Measurements from ENCODE around the gene OR6C68.
"Not testable (repeated sequence)": the region's sequence is repeated elsewhere in the genome, so short reads cannot be mapped to it uniquely, and the experiment has no call there.

OR6C68 gene

GRCh38 chr12:55492078-55492477 is at the start of gene OR6C68:
OR6C68 (plus strand) TSS chr12:55492378; CDS start chr12:55492378, 0 bp downstream.
- no peak for DNase-seq (ENCODE audit: low read depth)

- DNase-seq (ENCODE audit: low read depth) = no peak
Observed at GRCh38 chr12:55443776-55444175, 48.4 kb upstream of the OR6C68 start, which contains the start of gene OR6C2. OR6C2 (plus strand) TSS chr12:55444076; CDS start chr12:55452214, 8,138 bp downstream.

GRCh38 chr12:55445357-55445756 is 46.8 kb upstream of the OR6C68 start:
- DNase-seq (ENCODE audit: low read depth) = no peak

GRCh38 chr12:55446326-55446725 is 45.9 kb upstream of the OR6C68 start:
- DNase-seq (ENCODE audit: low read depth) = no peak

- no peak for DNase-seq (ENCODE audit: low read depth)
Observed at GRCh38 chr12:55448825-55449224, 43.4 kb upstream of the OR6C68 start.

- not testable (repeated sequence) for DNase-seq (ENCODE audit: low read depth)
Observed at GRCh38 chr12:55464926-55465325, 27.3 kb upstream of the OR6C68 start.

GRCh38 chr12:55467836-55468235 is 24.3 kb upstream of the OR6C68 start:
- DNase-seq (ENCODE audit: low read depth) = no peak

GRCh38 chr12:55469291-55469690 is 22.9 kb upstream of the OR6C68 start:
- no peak for DNase-seq (ENCODE audit: low read depth)

- DNase-seq (ENCODE audit: low read depth) = no peak
Observed at GRCh38 chr12:55470088-55470829, 21.9 kb upstream of the OR6C68 start, which contains the start of gene OR6C70. OR6C70 (minus strand) TSS chr12:55470138; CDS start chr12:55470138, 0 bp downstream.

GRCh38 chr12:55472264-55472663 is 19.9 kb upstream of the OR6C68 start:
- no peak for DNase-seq (ENCODE audit: low read depth)

GRCh38 chr12:55479136-55479535 is 13.0 kb upstream of the OR6C68 start:
- DNase-seq (ENCODE audit: low read depth) = not testable (repeated sequence)

- DNase-seq (ENCODE audit: low read depth) = not testable (repeated sequence)
Observed at GRCh38 chr12:55484284-55484683, 7.9 kb upstream of the OR6C68 start.

- no peak for DNase-seq (ENCODE audit: low read depth)
Observed at GRCh38 chr12:55495490-55495889, 3.3 kb downstream of the OR6C68 start.

GRCh38 chr12:55499231-55499630 is 7.1 kb downstream of the OR6C68 start:
- DNase-seq (ENCODE audit: low read depth) = no peak

GRCh38 chr12:55499810-55500252 is 7.7 kb downstream of the OR6C68 start:
- no peak for DNase-seq (ENCODE audit: low read depth)

- DNase-seq (ENCODE audit: low read depth) = no peak
Observed at GRCh38 chr12:55501601-55502000, 9.4 kb downstream of the OR6C68 start.

- no peak for DNase-seq (ENCODE audit: low read depth)
Observed at GRCh38 chr12:55515696-55516095, 23.5 kb downstream of the OR6C68 start.

GRCh38 chr12:55516391-55516790 is 24.2 kb downstream of the OR6C68 start:
- no peak for DNase-seq (ENCODE audit: low read depth)

Data from stimulated activated CD8-positive, alpha-beta memory T cell treated with anti-CD3 and anti-CD28 coated beads, Interleukin-12 subunit alpha, Interleukin-12 subunit beta, amount 100 ng/mL, for 1 hour (primary cell).